Skeletal muscle tissue (tissue), 4 donors: ENCODE results near the gene FZD4. TPM values are rescaled to one million over a fixed set of nuclear protein-coding genes. Genes with fewer than 3 reads are reported as not detected.

Experiments used
- H3K27ac ChIP-seq: one replicate; pipeline ENCODE4 v1.7.0; 2013; ENCODE audit warnings: mild to moderate bottlenecking, low read depth, low read length, inconsistent platforms
- H3K27me3 ChIP-seq, 3 donors: one replicate each; pipeline ENCODE4 v1.7.0; 2013; ENCODE audit warnings: low read length in 3 of 3; ENCODE audit not compliant: control insufficient read depth in 3 of 3, insufficient read depth in 3 of 3
- H3K36me3 ChIP-seq, 3 donors: one replicate each; pipeline ENCODE4 v1.7.0; 2013; ENCODE audit warnings: low read length in 3 of 3; ENCODE audit not compliant: control insufficient read depth in 3 of 3, insufficient read depth in 3 of 3
- H3K4me1 ChIP-seq, 3 donors: one replicate each; pipeline ENCODE4 v1.7.0; 2013; ENCODE audit warnings: low read length in 3 of 3, mild to moderate bottlenecking in 3 of 3; ENCODE audit not compliant: control insufficient read depth in 3 of 3, insufficient read depth in 3 of 3
- H3K4me3 ChIP-seq, 3 donors: one replicate each; pipeline ENCODE4 v1.7.0; 2013; ENCODE audit warnings: low read length in 3 of 3
- H3K9ac ChIP-seq, 3 donors: one replicate each; pipeline ENCODE4 v1.7.0; 2013; ENCODE audit warnings: low read length in 3 of 3, mild to moderate bottlenecking in 3 of 3, moderate library complexity in 2 of 3, low read depth in 1 of 3
- H3K9me3 ChIP-seq, 3 donors: one replicate each; pipeline ENCODE4 v1.7.0; 2013; ENCODE audit warnings: low read length in 3 of 3; ENCODE audit not compliant: control insufficient read depth in 3 of 3
- total RNA-seq: library from RNA; depleted of rRNA; stranded (reverse); fragments of >200 nt; gene quantifications from one replicate; pipeline ENCODE4 v1.2.3, GENCODE V29; 2014
- donor health status: Osteomylitis.

The FZD4 gene
- total RNA-seq, 1 donor from 2014 or later: 56.4 TPM

DNA sequence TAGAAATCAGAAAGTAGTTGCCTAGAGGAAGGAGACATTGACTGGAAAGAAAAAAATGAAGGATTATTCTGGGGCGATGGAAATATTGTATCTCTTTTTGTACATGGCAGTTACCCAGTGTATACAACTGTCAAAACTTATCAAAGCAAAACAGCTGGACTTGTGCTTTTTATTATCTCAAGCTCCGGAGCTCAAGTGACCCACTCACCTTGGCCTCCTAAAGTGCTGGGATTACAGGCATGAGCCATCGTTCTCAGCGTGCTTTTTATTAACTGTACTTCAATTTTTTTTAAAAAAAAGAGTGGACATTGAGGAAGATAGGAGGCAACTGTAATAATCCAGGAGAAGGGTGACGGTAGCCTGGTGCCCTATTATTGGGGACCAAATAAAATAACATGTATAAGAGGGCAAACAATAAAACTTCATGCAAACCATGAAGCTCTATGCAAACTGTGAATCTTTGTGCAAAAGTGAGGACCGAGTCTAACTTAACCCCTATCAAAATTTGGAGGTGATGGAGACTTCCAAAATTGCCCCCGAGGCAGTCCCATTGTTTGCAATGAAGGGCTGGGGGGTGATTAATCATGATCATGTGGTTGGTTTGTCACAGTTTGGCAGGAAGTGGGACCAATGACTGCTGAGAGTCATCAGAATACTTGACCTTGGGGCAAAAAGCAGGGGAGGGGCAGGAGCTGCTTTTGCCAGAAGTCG lies 23.5 kb downstream of the FZD4 start:
- H3K4me3 ChIP-seq: no peak overlapping the region
- H3K9ac ChIP-seq: no peak overlapping the region
- H3K4me1 ChIP-seq: peaks cover 8 to 15% (median 9%) of the 10 kb centered on the region in 3 donors
- H3K36me3 ChIP-seq: no peaks in the 10 kb centered on the region
- H3K27ac ChIP-seq: peak overlapping the region; percentile 30
- H3K27me3 ChIP-seq: no peaks in the 10 kb centered on the region
- H3K9me3 ChIP-seq: no peaks in the 10 kb centered on the region

DNA sequence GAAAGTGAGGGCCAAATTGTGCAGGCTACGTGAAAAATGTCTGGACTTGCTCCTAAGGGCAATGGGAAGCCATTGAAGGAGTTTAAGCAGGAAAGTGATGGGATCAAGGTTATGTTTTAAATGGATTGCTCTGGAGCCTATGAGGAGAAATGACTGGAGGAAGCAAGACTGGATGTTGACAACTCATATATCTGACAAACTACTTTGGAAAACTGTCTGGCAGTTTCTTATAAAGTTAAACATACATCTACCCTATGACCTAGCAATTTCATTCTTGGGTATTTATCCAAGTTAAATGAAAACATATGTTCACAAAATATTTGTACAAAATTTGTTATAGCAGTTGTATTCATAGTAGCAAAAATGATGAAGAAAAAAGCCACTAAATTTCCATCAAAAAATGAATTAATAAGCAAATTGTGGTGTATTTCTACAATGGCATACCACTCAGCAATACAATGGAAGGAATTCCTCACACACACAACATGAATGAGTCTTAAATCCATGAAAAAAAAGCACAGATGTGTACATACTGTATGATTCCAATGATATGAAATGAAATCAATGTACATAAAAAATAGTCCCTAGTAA lies 24.1 kb downstream of the FZD4 start:
- H3K36me3 ChIP-seq: no peaks in the 10 kb centered on the region
- no peak overlapping the region for H3K27ac ChIP-seq
- no peaks in the 10 kb centered on the region for H3K9me3 ChIP-seq
- no peak overlapping the region for H3K4me3 ChIP-seq
- H3K4me1 ChIP-seq: peaks cover 8 to 15% (median 9%) of the 10 kb centered on the region in 3 donors
- H3K9ac ChIP-seq: no peak overlapping the region
- H3K27me3 ChIP-seq: no peaks in the 10 kb centered on the region

DNA sequence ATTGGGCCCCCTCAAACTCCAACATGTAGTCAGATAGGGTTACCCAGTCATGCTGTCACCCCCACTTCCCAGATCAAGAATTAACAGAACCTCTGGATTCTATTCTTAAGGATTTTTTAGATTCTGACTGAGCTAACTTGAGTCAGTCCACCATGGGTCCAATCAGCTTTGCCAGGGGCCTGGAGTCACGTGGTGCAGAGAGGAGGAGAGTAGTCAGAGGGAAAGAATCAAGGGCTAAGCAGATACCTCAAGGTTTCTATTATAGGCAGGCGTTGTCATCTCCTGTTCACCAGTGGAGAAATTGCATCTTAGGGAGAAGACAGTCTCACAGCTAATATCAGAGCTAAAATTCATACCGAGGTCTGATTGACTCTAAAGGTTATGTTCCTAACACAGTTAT lies 28.2 kb downstream of the FZD4 start:
- no peak overlapping the region for H3K27ac ChIP-seq
- H3K36me3 ChIP-seq: no peaks in the 10 kb centered on the region
- no peaks in the 10 kb centered on the region for H3K27me3 ChIP-seq
- H3K9ac ChIP-seq: no peak overlapping the region
- no peaks in the 10 kb centered on the region for H3K9me3 ChIP-seq
- no peak overlapping the region for H3K4me3 ChIP-seq
- peaks cover 0 to 15% (median 8%) of the 10 kb centered on the region in 3 donors for H3K4me1 ChIP-seq

DNA sequence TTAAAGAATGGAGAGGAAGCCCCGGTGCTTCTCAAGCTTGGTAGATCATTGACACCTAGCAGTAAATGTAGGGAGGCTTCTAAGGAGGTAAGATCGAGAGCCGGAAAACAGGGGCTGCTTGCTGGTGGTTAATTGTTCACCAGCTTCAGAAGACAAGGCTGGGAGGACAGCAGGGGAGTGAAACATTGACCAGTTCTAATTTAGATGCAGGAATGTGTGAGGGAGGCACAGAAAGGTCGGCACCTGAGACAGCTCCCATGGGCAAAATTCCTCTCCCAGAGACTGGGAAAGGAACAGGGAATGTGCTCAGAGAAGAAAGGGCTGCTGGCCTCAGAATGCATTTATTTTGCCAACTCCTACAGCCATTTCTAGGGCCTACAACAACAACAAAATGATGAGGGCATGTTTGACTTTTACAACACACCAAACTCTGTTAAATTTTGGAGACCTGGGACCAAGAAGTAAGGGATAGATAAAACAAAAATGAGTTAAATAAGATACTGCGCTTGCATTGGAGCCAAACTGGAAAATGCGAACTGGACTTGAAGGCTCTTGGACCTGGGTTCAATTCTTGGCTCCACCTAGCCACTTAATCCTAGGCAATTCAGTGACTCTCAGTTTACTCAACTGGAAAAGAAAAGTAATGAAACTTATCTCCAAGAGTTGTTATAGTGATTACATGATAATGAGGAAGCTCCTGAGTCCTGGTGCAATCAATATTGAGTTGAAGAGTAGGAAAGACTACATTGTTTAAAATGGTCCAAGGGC lies 31.0 kb downstream of the FZD4 start:
- Histone ChIP-seq H3K9ac (no peak overlapping the region), H3K4me1 (peaks cover 1 to 11% (median 10%) of the 10 kb centered on the region in 3 donors), H3K27ac (no peak overlapping the region), H3K36me3 (peaks cover 0 to 7% (median 0%) of the 10 kb centered on the region in 3 donors), H3K9me3 (no peaks in the 10 kb centered on the region), H3K4me3 (no peak overlapping the region), H3K27me3 (no peaks in the 10 kb centered on the region)

DNA sequence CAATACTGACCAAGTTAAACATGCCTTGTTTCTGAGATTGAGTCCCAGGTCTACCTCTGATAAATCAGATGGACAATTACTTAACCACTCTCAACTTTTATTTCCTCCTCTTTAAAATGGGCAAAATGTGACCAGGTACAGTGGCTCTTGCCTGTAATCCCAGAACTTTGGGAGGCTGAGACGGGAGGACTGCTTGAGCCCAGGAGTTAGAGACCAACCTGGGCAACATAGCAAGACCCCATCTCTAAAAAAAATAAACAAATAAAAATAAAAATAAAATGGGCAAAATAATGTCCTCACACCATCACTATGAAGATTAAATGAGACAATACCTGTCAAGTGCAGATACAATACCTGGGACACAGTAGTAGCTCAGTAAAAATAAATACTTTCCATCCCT lies 33.0 kb downstream of the FZD4 start:
- Histone ChIP-seq H3K27ac (no peak overlapping the region), H3K4me1 (peaks cover 5 to 24% (median 10%) of the 10 kb centered on the region in 3 donors), H3K36me3 (peaks cover 0 to 7% (median 0%) of the 10 kb centered on the region in 3 donors), H3K27me3 (no peaks in the 10 kb centered on the region), H3K9me3 (no peaks in the 10 kb centered on the region), H3K4me3 (no peak overlapping the region), H3K9ac (no peak overlapping the region)

DNA sequence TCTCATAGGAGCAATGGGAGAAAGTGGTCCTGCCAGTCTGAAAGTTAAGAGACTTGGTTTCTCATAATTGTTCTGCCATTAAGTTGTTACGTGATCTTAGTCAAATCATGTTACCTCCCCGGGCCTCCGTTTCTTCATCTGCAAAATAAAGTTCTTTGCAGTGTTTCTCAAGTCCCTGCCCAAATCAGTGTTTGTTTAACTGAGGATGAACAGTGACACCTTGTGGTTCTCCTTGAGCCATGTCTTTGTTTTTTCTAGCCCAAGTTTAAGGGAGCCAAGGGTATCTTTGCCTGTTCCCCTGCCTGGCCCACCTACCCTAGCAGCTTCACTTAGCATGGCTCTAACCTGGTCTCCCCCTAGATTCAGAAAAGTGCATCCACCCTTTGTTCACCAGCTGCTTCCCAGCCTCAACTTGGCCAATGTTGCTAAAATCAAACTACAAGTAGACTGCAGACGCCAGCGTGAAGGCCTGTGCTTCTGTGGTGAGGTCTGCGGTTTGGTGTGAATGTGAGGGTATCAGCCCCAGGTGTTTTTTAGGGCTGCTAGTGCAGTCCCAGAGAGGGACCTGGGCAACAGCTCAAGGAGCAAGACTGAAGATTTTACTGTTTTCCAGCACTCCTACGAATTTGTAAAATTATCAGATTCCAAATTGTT lies 35.5 kb downstream of the FZD4 start:
- Histone ChIP-seq H3K4me3 (no peak overlapping the region), H3K36me3 (peaks cover 0 to 7% (median 0%) of the 10 kb centered on the region in 3 donors), H3K9ac (no peak overlapping the region), H3K9me3 (no peaks in the 10 kb centered on the region), H3K4me1 (peaks cover under 1 to 22% (median 5%) of the 10 kb centered on the region in 3 donors), H3K27me3 (no peaks in the 10 kb centered on the region), H3K27ac (peak overlapping the region; percentile 17)

DNA sequence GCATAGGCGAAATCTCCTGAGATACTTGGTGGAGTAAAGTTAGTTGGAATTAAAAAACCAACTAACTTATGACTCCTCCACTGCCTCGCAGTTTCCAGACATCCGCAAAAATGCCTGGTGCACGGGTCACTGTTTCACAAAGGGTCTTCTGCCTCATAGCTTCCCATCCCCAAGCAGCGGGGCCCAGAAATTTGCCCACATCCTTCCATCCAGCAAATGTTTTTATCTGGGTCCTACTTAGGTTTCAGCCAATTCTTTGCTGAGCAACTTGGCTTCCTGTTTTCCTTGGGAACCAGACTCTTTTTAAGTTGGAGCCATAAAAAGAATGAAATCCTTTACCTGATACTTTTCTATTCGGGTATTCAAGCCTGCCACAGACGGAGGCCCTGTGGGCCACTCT lies 36.2 kb downstream of the FZD4 start:
- H3K9ac ChIP-seq: no peak overlapping the region
- peaks cover 0 to 22% (median 5%) of the 10 kb centered on the region in 3 donors for H3K4me1 ChIP-seq
- H3K36me3 ChIP-seq: peaks cover 0 to 7% (median 0%) of the 10 kb centered on the region in 3 donors
- no peaks in the 10 kb centered on the region for H3K27me3 ChIP-seq
- H3K27ac ChIP-seq: peak overlapping the region; percentile 17
- H3K4me3 ChIP-seq: no peak overlapping the region
- no peaks in the 10 kb centered on the region for H3K9me3 ChIP-seq

DNA sequence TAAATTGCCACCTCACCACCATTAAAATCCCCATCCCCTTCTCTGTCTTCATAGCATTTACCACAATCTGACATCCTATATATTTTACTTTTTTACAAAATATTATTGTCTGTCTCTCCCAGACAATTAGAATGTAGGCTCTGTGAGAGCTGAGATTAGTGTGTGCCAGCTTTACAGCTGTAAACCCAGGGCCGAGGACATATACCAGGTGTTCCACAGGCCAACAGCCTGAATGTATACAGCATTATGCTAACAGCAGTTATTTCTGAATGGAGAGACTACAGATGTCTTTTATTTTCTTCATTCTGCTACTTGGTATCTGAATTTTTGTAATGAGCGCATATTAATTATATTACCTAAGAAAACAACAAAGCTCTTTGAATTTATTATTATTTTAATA lies 36.7 kb downstream of the FZD4 start:
- Histone ChIP-seq H3K4me1 (peaks cover 0 to 22% (median 5%) of the 10 kb centered on the region in 3 donors), H3K9ac (no peak overlapping the region), H3K9me3 (no peaks in the 10 kb centered on the region), H3K27ac (no peak overlapping the region), H3K36me3 (peaks cover 0 to 7% (median 0%) of the 10 kb centered on the region in 3 donors), H3K4me3 (no peak overlapping the region), H3K27me3 (no peaks in the 10 kb centered on the region)

DNA sequence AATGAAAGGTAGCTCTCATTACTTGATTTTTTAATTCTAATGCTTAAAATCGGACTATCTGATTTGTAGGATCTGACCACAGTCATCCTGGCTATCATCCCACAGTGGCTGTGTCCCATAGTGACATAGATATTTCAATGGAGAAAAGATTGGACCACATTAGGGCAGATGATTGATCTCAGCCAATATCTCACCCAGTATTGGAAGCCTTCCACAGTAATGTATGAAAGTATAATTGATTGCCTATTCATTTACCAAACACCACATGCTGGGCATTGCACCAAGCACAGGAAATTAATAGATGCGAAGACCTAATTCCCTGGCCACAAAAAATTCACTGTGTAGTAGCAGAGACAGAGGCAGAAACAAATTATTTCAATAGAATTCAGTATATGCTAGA lies 37.6 kb downstream of the FZD4 start:
- no peak overlapping the region for H3K27ac ChIP-seq
- H3K27me3 ChIP-seq: no peaks in the 10 kb centered on the region
- H3K9me3 ChIP-seq: no peaks in the 10 kb centered on the region
- H3K4me1 ChIP-seq: peaks cover 0 to 22% (median 5%) of the 10 kb centered on the region in 3 donors
- no peak overlapping the region for H3K9ac ChIP-seq
- H3K36me3 ChIP-seq: peaks cover 0 to 7% (median 0%) of the 10 kb centered on the region in 3 donors
- no peak overlapping the region for H3K4me3 ChIP-seq
